ENCODE measurements around the gene BCAS4.

The BCAS4 gene

DNA sequence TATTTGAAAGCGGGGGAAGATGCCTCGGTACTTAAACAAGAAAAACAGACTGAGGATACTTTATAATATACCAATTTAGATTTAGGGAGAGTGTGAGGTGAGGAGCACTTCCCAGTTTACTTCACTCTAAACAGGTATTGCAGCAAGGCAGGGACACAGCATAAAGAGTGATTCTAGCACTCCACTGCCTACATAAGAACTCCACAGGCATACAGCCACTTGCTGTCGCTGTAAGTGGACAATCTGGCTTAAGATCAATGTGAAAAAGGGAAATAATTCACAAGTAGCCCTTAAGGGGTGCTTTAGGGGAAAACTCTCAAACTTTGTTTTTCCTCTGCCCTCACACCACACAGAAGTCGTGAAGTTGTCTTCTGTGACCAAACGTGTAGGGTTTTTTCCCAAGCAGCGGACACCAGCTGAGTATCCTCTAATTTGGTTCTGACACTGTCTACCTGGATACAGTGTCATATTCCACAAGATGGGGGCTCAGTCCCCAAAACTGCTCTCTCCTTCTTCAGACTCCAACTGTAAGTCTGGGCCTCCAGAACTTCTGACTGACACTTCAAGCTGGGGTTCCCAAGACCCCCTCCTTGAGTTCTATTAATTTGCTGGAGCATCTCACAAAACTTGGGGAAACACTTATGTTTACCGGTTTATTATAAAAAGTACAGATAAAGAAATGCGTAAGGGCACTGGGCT, 127.1 kb downstream of the BCAS4 start:
- TF ChIP-seq, protein P1, sequence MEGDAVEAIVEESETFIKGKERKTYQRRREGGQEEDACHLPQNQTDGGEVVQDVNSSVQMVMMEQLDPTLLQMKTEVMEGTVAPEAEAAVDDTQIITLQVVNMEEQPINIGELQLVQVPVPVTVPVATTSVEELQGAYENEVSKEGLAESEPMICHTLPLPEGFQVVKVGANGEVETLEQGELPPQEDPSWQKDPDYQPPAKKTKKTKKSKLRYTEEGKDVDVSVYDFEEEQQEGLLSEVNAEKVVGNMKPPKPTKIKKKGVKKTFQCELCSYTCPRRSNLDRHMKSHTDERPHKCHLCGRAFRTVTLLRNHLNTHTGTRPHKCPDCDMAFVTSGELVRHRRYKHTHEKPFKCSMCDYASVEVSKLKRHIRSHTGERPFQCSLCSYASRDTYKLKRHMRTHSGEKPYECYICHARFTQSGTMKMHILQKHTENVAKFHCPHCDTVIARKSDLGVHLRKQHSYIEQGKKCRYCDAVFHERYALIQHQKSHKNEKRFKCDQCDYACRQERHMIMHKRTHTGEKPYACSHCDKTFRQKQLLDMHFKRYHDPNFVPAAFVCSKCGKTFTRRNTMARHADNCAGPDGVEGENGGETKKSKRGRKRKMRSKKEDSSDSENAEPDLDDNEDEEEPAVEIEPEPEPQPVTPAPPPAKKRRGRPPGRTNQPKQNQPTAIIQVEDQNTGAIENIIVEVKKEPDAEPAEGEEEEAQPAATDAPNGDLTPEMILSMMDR (IDR thresholded peaks at IDR 0.05; ENCODE audit: low read depth, low read length, missing control alignments), result no peak
- H3K4me3 ChIP-seq (ENCODE audit: low read depth, low read length), result no peak overlapping the region

DNA sequence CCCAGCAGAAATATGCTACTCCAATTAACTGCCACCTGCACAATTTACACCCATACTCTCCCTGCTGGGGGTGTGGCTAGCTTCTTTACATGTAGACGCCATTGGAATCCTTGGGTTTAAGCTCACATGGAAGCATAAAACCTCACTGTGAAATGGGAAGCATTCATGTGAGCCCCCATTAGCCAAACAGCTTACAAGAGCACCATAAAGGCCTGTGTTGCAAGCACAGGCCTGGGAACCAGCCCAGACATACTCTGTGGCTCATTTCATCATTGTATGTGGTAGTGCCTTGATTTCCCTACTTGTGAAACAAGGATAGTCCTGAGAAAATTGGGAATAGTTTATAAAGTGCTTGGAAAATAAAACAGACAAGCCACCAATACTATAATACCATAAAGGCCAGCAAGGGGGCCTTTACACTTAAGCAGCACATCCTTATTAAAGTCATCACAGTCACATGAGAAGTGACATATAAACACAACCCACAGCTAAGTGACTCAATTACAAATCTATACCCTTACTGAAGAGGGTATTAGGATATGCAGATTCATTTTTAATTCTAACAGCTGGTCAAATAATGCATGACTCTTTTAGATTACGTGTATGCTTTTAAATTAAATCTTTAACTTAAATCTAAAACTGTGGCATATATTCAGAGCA, 129.5 kb downstream of the BCAS4 start:
- no peak for DNase-seq (ENCODE audit: low read depth)
- in situ Hi-C loops (cut with HindIII; ENCODE audit: low sequenced_read_pairs), result loop anchor here (10.0 kb wide), 1 partner anchor 110 kb away; no protein-coding TSS in a partner anchor
- TF ChIP-seq, protein P1 (IDR thresholded peaks at IDR 0.05; ENCODE audit: low read depth, low read length, missing control alignments), result no peak
- no peak overlapping the region for H3K4me3 ChIP-seq (ENCODE audit: low read depth, low read length)

More for the DNA sequence above, 127.1 kb downstream of the BCAS4 start:
- in situ Hi-C loops (cut with HindIII; ENCODE audit: low sequenced_read_pairs), result loop anchor here (10.0 kb wide), 1 partner anchor 107 kb away; no protein-coding TSS in a partner anchor
- DNase-seq (ENCODE audit: low read depth), result no peak

GRCh38 chr20:50926530-50926929, 131.7 kb downstream of the BCAS4 start:
- TF ChIP-seq, protein P1 (IDR thresholded peaks at IDR 0.05; ENCODE audit: low read depth, low read length, missing control alignments), result no peak
- no peak overlapping the region for H3K4me3 ChIP-seq (ENCODE audit: low read depth, low read length)

More at GRCh38 chr20:50926530-50926929, 131.7 kb downstream of the BCAS4 start:
- DNase-seq (ENCODE audit: low read depth), result no peak
- in situ Hi-C loops (cut with HindIII; ENCODE audit: low sequenced_read_pairs), result loop anchor here (10.0 kb wide), 1 partner anchor 112 kb away; no protein-coding TSS in a partner anchor
